GM19025 (cell line): ENCODE data around the gene SLC16A1.
"Not testable (repeated sequence)": the region's sequence is repeated elsewhere in the genome, so short reads cannot be mapped to it uniquely, and the experiment has no call there.

Experiments
- ATAC-seq: cut with Tn5 transposase; IDR thresholded peaks from one replicate; pipeline ENCODE4 v1.9.1; 2021; ENCODE audit warnings: mild to moderate bottlenecking, low read depth, moderate library complexity; ENCODE audit not compliant: unreplicated experiment

SLC16A1 gene

GRCh38 chr1:112929979-112930378, 26.0 kb downstream of the SLC16A1 start:
- ATAC-seq = no peak

DNA sequence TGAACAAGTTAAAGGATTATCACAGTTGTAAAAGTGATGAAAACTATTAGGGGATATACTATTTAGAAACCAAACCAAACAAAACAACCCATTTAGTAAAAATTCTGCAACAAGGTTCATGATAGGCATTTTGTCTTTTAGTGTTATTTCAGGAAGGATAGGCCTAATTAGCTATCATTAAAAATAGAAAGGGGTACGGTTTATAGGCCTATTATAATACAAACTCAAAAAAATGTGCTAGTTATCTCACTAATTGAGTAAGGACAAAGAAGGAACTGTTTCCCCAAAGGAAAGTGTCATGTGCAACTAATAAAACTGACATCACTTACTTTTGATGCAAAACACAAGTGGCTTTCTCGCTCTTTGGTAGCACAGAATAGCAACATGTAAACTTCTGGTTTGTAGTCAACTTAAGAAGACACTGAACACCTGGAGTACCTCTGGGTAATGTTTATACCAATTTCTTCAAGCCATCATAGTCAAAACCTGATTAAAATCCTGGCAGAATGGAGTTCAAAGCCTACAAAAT, 28.5 kb downstream of the SLC16A1 start:
- no peak for ATAC-seq

DNA sequence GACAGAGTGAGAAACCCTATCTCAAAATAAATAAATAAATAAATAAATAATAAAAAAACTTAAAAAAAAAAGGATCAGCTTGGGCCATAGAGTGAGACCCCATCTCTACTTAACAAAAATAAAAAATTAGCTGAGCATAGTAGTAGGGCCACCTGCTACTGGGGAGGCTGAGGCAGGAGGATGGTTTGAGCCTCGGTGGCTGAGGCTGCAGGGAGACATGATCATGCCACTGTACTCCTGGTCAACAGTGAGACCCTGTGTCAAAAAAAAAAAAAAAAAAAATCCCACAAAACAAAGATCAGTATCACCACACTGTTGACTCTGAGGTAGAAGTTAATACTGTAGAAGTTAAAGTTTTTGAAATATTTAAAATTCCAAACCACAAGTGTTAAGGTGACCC, 29.1 kb downstream of the SLC16A1 start:
- no peak for ATAC-seq

DNA sequence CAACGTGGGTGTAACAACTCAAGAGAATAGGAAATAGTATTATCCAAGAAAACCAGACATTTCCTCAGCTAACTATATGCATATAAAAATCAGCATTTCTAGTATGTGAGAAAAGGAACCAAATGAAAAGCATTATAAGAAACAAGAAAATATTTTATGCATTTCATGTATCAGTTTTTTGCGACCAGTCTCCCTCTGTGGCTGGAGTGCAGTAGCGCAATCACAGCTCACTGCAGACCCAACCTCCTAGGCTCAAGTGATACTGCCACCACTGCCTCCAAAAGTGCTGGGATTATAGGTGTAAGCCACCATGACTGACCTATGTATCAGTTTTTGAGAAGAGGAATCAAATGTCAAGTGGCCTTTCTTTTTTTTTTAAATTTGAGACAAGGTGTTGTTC, 31.0 kb downstream of the SLC16A1 start:
- no peak for ATAC-seq

GRCh38 chr1:112923959-112924349, 32.0 kb downstream of the SLC16A1 start:
- ATAC-seq = no peak

DNA sequence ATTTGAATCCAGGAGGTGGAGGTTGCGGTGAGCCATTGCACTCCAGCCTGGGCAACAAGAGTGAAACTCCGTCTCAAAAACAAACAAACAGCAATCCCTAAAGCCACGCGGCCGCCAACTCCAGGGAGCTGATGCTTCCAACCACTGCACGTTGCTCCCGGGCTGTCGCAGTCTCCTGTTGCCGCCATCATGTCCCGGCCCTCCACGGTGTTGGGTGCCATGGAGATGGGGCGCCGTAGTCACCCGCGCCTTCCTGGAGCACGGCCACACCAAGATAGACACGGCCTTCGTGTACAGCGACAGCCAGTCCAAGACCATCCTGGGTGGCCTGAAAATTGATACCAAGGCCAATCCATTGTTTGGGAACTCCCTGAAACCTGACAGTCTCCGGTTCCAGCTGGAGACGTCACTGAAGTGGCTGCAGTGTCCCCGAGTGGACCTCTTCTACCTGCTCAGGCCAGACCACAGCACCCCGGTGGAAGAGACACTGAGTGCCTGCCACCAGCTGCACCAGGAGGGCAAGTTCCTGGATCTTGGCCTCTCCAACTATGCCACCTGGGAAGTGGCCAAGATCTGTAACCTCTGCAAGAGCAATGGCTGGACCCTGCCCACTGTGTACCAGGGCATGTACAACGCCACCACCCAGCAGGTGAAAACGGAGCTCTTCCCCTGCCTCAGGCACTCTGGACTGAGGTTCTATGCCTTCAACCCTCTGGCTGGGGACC, 32.6 kb downstream of the SLC16A1 start:
- no peak for ATAC-seq

- ATAC-seq = no peak
These were observed 44.3 kb downstream of the SLC16A1 start for GRCh38 chr1:112911506-112912220.

GRCh38 chr1:112909847-112910246, 46.1 kb downstream of the SLC16A1 start:
- ATAC-seq = no peak

- ATAC-seq = no peak
These were observed 49.8 kb downstream of the SLC16A1 start for GRCh38 chr1:112906150-112906698.

DNA sequence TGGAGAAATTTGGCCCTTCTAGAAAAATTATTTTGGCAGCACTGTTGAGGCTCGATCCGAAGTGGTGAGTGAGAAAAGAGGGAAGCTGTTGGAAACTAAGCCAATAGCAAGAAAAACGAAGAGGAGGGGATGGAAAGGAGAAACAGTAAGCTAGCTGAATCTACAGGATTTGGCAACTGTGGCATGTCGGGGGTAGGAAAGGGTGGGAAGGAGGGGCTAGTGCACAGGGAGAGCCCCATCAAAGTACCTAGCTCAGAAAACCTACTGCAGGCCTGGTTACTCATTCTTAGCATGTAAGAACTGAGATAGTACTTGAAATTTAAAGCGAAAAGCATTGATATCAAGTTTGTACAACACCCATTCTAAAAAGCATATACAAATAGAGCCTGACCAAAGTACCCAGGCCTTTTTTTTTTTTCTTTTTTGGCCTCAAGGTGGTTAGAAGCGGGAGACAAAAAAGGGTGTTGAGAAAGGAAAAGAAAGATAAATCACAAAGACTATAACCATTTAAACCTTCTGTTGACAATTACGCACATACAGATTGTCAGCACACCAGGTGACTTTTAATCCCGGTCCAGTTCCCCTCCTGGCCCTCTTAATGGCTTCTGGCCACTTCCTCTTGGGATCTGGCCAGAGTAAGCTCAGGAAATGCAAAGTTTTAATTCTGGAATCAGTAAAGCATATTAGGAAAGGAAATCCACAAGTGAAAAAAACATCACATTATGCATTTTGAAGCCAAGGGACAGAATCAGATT, 50.4 kb downstream of the SLC16A1 start:
- no peak for ATAC-seq

- ATAC-seq = no peak
These were observed 51.1 kb downstream of the SLC16A1 start for GRCh38 chr1:112904831-112905261.

DNA sequence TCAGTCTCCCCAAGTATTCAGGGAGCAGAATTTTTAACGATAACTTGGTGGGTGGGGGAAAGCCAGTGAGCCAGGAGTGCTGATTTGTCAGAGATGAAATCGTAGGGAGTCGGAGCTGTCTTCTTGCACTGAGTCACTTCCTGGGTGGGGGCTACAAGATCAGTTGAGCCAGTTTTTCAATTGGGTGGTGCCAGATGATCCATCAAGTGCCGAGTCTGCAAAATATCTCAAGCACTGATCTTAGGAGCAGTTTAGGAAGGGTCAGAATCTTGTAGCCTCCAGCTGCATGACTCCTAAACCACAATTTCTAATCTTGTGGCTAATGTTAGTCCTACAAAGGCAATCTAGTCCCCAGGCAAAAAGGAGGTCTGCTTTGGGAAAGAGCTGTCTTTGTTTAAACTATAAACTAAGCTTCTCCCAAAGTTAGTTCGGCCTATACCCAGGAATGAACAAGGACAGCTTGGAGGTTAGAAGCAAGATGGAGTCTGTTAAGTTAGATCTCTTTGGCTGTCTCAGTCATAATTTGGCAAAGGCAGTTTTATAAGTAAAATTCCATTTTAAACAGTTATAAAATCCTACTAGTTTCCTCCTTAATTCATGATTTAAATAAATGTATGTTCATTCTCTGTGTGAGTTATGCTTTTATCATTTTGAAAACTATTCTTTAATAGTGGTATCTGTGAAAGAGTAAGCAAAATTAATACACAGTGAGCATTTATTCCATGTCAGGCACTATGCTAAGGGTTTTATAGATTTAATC, 51.7 kb downstream of the SLC16A1 start:
- no peak for ATAC-seq

DNA sequence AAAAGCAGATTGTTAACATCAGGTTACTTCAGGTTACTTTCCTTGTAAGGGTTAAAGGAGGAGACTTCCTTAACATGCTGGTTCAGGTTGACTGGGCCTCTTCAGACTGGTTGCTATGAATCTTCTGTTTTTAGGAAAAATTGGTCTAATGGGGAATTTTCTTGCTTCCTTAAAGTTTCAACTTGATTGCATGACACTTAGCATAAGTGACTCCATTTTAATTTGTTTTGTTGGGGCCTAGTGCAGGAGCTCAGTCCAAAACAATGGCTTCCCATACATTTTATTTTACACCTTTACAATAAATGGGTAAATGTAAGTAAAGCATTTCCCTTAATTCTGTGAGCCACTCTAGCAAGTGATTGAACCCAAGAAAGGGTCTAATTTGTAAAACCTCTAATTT, 53.8 kb downstream of the SLC16A1 start:
- ATAC-seq = no peak

- ATAC-seq = no peak
These were observed 54.6 kb downstream of the SLC16A1 start for GRCh38 chr1:112901387-112901786.

- ATAC-seq = no peak
These were observed 59.2 kb downstream of the SLC16A1 start for GRCh38 chr1:112896783-112897182.

GRCh38 chr1:112894561-112895011, 61.4 kb downstream of the SLC16A1 start:
- ATAC-seq = no peak

GRCh38 chr1:112894010-112894292, 62.0 kb downstream of the SLC16A1 start:
- ATAC-seq = no peak

DNA sequence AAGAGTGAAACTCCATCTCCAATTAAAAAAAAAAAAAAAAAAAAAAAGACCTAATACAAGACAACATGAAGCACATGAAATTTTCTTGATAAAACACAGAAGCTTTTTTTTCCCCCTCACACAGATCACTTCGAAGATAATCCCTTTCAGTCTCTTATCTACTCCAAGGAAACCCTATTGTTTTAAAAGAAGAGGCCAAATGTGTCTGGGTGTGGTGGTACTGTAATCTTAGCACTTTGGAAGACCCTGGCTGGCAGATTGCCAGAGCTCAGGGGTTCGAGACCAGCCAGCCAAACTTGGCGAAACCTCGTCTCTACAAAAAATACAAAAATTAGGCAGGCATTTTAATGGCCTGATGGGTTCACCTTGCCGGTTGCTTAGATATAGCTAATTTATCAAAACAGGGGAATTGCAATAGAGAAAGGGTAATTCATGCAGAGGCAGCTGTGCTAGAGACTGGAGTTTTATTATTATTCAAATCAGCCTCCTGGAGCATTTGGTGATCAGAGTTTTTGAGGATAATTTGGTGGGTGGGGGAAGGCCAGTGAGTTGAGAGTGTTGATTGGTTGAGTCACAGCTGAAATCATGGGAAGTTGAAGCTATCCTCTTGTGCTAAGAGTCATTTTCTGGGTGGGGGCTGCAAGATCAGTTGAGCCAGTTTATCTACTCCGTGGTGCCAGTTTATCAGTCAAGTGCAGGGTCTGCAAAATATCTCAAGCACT, 62.5 kb downstream of the SLC16A1 start:
- no peak for ATAC-seq

DNA sequence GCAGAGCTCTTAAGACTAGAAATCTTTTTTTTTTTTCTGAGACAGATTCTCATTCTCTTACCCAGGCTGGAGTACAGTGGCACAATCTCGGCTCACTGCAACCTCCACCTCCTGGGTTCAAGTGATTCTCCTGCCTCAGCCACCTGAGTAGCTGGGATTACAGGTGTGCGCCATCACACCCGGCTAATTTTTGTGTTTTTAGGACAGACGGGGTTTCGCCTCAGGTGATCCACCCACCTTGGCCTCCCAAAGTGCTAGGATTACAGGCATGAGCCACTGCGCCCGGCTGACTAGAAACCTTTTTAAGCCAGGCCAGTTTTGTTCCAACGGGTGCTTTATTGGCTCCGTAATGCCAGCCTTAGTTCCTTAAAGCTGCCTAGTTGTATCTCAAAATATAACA, 66.1 kb downstream of the SLC16A1 start:
- ATAC-seq = not testable (repeated sequence)
